Posterior cingulate gyrus (tissue), 11 donors: ENCODE results near the gene KL.

Source experiments
- DNase-seq, 10 donors: peaks; one replicate each; pipeline versions ENCODE4 v3.0.0 to v3.0.0-alpha.2; 2020 to 2021; ENCODE audit warnings: mixed read lengths in 3 of 10
- intact Hi-C: fragments of 100-400 bp; cut with DNase I; formaldehyde crosslinking; loops from one replicate; pipeline ENCODE4 v1.15.1; 2023

Gene KL

DNA sequence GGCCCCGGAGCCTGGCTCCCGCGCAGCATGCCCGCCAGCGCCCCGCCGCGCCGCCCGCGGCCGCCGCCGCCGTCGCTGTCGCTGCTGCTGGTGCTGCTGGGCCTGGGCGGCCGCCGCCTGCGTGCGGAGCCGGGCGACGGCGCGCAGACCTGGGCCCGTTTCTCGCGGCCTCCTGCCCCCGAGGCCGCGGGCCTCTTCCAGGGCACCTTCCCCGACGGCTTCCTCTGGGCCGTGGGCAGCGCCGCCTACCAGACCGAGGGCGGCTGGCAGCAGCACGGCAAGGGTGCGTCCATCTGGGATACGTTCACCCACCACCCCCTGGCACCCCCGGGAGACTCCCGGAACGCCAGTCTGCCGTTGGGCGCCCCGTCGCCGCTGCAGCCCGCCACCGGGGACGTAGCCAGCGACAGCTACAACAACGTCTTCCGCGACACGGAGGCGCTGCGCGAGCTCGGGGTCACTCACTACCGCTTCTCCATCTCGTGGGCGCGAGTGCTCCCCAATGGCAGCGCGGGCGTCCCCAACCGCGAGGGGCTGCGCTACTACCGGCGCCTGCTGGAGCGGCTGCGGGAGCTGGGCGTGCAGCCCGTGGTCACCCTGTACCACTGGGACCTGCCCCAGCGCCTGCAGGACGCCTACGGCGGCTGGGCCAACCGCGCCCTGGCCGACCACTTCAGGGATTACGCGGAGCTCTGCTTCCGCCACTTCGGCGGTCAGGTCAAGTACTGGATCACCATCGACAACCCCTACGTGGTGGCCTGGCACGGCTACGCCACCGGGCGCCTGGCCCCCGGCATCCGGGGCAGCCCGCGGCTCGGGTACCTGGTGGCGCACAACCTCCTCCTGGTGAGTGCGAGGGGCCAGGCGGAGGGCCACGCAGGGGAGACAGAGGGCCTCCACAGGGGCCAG, at the start of gene KL:
KL (plus strand) TSS at position 10 of the 909 bp plus-strand sequence; CDS start at position 28, 18 bp downstream.
- intact Hi-C loops, result no loop called here
- peak in 4 of 10 donors; percentile 23 to 84 (median 74) for DNase-seq

- intact Hi-C loops, result no loop called here
- DNase-seq, result no peak
These were observed 48.5 kb upstream of the KL start for GRCh38 chr13:32967584-32968182.

GRCh38 chr13:32968316-32968715, 47.9 kb upstream of the KL start:
- intact Hi-C loops, result no loop called here
- DNase-seq, result no peak

GRCh38 chr13:32968793-32969192, 47.4 kb upstream of the KL start:
- no peak for DNase-seq
- intact Hi-C loops, result no loop called here

DNA sequence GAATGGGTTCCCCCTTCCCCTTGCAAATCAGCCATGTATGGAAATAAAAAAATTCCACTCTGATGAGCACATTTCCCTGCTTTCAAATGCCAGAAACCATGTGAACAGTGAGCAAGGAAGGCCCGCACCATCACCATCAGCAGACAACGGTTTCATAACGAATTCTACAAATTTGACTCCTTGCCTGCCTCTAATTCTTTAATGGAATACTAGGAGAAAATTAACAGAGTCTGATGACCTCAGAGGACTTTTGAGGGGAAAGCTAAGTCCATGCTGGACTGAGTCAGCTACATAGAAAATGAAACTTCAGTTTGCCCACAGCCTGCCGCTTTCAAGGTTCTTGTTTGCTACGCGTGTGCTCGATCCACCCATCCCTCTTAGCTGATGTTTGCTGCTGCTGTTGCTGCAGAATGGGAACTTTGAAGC, 46.7 kb upstream of the KL start:
- intact Hi-C loops, result no loop called here
- no peak for DNase-seq

- intact Hi-C loops, result no loop called here
- DNase-seq, result no peak
These were observed 40.0 kb upstream of the KL start for GRCh38 chr13:32976056-32976805.

DNA sequence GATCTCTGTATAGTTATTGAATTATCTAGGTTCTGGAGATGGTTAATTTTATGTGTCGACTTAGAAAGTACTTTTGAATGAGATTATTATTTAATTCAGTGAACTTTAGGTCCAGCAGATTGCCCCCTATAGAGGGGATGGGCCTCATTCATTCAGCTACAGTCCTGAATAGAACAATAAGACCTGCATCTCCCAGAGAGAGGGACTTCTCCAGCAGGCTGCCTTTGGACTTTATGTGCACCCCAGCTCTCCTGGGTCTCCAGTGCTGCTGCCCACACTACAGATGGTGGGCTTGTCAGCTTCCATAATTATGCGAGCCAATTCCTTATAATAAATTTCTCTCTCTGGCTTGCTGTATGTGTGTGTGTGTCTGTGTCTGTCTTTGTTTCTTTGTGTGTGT, 39.3 kb upstream of the KL start:
- no peak for DNase-seq
- intact Hi-C loops, result no loop called here

- intact Hi-C loops, result no loop called here
- DNase-seq, result no peak
These were observed 38.9 kb upstream of the KL start for GRCh38 chr13:32977321-32977720.

DNA sequence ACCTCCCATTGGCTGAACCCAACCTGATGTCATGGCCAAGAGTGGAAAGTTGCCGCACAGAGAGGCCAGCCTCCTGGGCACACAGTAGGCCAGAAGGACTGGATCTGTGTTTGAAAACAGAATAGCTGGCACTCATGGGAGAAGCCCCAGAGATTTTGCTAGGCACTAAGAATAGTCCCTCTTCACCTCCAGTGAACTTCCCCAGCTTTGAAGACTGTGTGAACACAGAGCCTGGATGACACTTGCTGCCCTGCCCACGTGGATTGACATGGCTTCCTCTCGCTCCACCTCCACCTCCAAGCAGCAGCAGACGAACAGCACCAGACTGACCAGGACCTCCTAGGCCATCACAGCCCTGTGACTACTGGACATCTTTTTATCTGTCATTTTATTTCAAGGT, 37.9 kb upstream of the KL start:
- intact Hi-C loops, result no loop called here
- DNase-seq, result no peak

DNA sequence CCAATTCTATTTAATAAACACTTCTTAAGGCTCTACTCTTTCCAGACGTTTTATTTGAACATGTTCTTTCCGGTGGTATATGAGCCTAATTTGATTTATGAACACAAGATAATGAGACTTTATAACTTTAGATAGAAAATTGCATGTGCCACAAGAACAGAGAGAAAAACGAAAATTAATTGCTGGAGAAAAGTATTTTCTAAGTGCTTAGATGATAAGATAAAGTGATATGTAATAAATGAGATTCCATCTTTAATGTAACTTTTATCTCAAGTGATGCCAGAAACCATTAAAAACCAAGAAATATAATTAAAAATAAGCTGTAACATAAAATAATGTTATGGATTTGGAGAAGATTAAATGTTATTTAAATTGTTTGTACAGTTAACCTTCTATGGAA, 33.2 kb upstream of the KL start:
- no peak for DNase-seq
- intact Hi-C loops, result no loop called here

DNA sequence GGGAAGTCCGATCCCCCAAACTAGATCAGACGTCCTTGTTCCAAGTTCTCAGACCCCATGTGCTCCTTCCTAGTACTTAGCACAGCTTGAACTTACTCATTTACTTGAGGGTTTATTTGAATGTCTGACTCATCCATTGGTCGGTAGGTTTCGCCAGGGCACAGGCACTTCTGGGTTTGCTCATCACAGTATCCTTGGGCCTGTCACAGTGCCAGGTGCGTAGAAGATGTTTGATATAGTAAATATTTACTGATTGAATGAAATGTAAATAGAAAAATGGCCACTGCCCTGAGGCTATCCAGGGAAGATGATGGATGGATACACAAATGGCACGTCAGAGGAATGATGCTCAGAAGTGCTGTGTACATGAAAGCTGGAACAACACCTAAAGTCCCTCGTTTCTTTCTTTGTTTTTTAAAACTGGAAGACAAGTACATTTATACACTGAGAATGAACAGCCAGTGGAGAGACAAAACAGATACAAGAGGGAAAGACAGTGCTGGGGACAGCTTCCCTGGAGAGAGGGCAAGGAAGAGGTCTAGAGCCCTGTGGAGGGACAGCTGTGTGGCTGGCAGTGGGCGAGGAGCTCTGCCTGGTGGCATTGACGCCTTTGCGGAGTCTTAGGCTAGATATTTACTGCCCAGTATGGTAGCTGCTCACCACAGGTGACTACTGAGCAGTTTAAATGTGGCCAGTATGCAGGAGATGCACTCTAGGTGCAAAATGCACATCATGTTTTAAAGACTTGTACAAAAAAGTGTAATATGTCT, 31.2 kb upstream of the KL start:
- intact Hi-C loops, result no loop called here

GRCh38 chr13:32986552-32986951, 29.7 kb upstream of the KL start:
- intact Hi-C loops, result no loop called here

More for the DNA sequence above, 31.2 kb upstream of the KL start:
- no peak for DNase-seq

GRCh38 chr13:32987462-32987861, 28.8 kb upstream of the KL start:
- DNase-seq, result no peak

More at GRCh38 chr13:32986552-32986951, 29.7 kb upstream of the KL start:
- DNase-seq, result no peak

DNA sequence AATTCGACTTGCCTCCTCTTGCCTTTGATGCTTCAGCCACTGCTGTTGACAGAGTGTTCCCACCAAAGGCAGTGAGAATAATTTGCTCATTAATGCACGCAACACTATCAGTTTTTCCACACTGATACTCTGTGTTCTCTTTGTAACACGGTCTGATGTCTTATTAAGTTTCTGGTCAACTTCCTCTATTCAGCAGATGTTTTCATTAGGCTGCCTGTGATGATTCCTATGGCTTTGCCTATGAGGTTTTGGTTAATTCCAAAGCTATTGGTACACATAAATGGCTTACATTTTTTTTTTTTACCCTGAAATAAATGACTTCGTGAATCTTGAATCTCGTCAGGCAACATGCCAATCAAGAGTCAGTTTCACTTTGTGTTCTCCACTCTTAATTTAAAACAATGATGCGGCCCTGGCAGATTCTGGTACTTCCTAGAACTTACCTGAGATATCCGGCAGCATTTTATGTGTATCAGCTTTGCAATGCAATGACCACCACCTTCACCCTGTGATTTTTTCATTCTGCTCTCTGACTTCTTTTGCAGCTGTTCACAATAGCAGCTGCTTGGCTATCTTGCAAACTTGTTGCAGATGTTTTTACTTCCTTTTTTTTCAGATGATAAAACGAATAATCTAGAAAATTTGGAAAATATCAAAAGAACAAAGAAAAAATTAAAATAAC, 27.5 kb upstream of the KL start:
- intact Hi-C loops, result no loop called here
- no peak for DNase-seq

More at GRCh38 chr13:32987462-32987861, 28.8 kb upstream of the KL start:
- intact Hi-C loops, result no loop called here

GRCh38 chr13:32989290-32989667, 26.9 kb upstream of the KL start:
- DNase-seq, result no peak

GRCh38 chr13:32989942-32990341, 26.3 kb upstream of the KL start:
- no peak for DNase-seq
- intact Hi-C loops, result no loop called here

More at GRCh38 chr13:32989290-32989667, 26.9 kb upstream of the KL start:
- intact Hi-C loops, result no loop called here

DNA sequence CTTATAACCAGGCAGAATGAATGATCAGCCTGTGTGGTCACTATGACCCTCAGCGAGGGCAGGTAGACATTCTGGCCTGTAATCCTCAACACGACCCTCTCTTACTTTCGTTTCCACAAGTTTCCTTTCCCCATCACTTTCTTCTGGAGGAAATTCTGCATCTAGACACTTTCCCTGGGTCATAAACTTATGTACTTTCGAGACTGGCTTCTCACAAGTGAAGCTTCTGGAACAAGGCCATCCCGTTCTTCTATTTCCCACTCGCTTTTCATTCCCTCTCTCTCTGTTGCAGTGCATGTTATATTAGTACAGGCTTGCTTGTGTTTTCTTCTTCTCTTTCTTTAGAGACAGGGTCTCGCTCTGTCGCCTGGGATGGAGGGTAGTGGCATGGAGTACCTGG, 23.1 kb upstream of the KL start:
- DNase-seq, result no peak
- intact Hi-C loops, result no loop called here

GRCh38 chr13:32997399-32997798, 18.8 kb upstream of the KL start:
- DNase-seq, result no peak
- intact Hi-C loops, result no loop called here

DNA sequence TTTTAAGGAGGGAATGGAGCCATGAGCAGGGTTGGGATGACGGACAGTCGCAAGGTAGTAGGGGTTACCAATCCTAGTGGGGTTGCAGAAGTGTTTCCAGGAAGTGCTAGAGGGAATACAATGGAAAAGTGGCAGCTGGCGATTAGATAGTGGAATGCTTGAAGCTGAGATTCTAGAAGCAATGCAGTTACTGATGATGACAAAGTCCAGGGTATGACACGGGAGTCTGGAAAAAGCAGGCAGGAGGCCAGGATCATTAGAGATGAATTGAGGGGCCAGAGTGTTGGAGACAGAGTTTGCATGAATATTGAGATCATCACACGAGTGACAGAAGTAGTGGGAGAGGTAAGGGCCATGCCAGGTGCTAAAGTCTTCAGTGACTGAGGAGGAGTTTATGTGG, 17.3 kb upstream of the KL start:
- intact Hi-C loops, result no loop called here
- no peak for DNase-seq

DNA sequence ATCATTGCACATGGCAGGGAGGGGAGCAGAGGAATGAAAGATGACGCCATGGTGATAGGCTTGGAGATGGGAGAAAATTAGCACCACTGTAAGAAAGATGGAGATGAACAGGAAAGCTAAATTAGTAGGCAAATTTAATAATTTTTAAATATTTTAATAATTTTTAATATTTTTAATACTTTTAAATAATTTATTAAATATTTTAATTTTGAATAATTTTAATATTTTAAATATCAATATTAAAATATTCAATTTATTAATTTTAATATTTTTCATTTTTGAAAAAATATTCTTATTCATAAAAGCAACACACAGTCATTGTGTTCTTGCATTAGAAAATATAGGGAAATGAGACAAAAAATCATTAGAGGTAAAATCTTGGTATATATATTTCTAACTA, 15.9 kb upstream of the KL start:
- no peak for DNase-seq
- intact Hi-C loops, result no loop called here
